Stimulated activated CD4-positive, alpha-beta T cell treated with anti-CD3 and anti-CD28 coated beads, Interleukin-1b, Interleukin-23, amount 100 ng/mL, for 24 hours (primary cell): Measurements from ENCODE around the gene KCTD10.
"Not testable (repeated sequence)": the region's sequence is repeated elsewhere in the genome, so short reads cannot be mapped to it uniquely, and the experiment has no call there.

ENCODE experiments used
- DNase-seq, 4 experiments: peaks; one replicate each; pipeline ENCODE4 v3.0.0-alpha.2; 2020; ENCODE audit warnings: low read depth in 4 of 4, low spot score in 1 of 4

KCTD10 gene

DNA sequence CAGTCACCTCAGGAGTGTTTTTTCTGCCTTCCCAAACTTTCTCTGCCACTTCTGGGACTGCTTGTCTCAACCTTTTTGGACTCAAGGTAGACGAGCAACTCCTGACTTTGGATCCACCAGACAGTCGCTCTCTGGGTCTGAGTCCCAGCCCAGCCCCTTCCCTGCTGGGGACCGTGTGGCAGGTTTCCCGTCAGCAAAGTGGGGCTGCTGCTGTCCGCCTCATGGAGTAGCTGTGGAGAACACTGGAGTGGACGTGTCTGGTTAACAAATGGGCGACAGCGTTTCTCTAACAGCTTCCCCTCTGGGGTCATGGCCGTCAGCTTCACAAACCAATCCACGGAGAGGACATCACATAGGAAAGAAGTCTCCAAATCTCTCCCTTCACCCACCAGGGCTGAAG is 54.8 kb downstream of the KCTD10 start:
- no peak for DNase-seq

DNA sequence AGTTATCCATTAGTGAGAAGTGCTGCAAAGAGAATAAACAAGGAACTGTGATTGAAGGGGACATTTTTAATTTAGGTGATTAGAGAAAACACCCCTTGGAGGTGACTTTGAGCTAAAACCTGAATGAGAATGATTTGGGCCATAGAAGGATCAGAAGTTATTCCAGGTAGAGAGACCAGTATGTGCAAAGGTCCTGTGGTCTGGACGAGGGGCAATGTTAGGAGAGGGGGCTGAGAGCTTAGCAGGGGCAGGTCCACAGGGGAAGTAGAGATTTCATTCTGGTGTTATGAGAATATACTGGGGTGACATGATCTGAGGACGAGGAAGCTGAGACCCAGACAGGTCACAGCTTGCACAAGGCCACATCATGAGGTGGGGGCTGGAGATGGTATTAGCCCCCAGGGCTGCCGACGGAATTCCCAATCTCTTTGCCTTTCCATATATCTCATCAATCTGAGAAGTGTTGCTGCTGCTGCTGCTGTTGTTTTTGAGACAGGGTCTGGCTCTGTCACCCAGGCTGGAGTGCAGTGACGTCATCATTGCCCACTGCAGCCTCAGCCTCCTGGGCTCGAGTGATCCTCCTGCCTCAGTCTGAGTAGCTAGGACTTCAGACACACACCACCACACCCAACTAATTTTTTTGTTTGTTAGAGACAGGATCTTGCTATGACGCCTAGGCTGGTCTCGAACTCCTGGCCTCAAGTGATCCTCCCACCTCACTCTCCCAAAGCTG is 55.6 kb downstream of the KCTD10 start:
- no peak for DNase-seq

DNA sequence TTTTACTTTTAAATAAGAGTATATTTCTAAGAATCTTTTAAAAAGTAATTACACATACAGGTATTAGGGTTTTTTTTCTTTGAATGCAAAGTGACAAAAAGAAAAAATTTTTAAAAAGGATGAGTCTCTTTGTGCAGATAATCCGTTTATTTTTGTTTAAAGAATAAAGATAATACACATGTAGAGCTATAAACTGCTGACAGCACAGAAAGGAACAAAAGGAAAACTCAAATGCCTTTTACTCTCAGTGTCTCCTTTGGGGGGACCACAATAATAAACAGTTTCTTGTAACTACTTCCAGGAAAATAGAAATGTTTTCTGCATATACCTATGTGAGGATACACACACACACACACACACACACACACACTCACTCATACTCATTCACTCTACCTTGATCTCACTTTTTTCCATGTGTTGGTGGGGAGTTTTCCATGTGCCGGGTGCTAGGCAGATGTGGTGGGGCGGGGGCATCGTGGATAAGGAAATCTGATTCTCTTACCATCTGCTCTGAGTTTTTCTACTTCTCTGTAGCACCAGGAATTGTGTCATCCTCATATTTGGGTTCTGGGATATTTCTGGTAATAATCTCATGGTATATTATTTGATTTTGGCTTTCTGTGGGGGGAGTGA is 58.1 kb downstream of the KCTD10 start:
- no peak for DNase-seq

DNA sequence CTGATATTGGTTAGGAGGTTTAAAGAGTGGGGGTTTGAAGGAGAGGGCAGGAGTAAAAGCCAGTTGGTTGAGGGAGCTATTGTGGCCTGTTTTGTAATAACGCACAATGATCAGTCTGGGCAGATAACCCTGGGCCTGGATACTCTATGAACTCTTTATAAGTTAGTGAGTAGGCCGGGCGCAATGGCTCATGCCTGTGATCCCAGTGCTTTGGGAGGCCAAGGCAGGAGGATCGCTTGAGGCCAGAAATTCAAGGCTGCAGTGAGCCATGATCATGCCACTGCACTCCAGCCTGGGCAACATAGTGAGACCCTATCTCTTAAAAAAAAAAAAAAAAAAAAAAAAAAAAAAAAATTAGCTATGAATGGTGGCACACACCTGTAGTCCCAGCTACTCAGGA is 71.0 kb downstream of the KCTD10 start:
- not testable (repeated sequence) for DNase-seq

DNA sequence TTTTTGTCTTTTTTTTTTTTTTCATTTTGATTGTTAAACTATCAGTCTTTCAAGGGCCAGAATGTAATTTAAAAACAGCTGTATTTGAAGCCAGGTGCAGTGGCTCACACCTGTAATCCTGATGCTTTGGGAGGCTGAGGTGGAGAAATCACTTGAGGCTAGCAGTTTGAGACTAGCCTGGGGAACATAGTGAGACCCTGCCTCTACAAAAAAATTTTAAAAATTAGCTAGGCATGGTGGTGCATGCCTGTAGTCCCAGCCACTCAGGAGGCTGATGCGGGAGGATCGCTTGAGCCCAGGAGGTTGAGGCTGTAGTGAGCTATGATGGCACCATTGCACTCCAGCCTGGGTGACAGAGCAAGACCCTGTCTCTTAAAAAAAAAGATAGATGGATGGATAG is 72.3 kb downstream of the KCTD10 start:
- not testable (repeated sequence) for DNase-seq
